Natural killer cell (primary cell): ENCODE data around the gene DDX60. TPM values are rescaled to one million over a fixed set of nuclear protein-coding genes. Genes with fewer than 3 reads are reported as not detected.

Experiments
- ATAC-seq, 3 donors: fragments of 150-1000 bp in 2 of 3; fragments of 200-7000 bp in 1 of 3; cut with Tn5 transposase; 1 replicate in 1 of 3; 2 replicates in 2 of 3; pipeline ENCODE4 v1.10.0; 2021; ENCODE audit warnings: mild to moderate bottlenecking in 2 of 3, moderate library complexity in 2 of 3
- DNase-seq, 2 donors: peaks; one replicate each; pipeline versions ENCODE4 v3.0.0 to v3.0.0-alpha.2; 2013 to 2021; ENCODE audit warnings: mixed read lengths in 1 of 2
- H3K27ac ChIP-seq: one replicate; pipeline ENCODE4 v1.5.1; 2013; ENCODE audit warnings: mild to moderate bottlenecking, low read length
- H3K27me3 ChIP-seq: one replicate; pipeline ENCODE4 v1.6.1; 2013; ENCODE audit warnings: low read length; ENCODE audit not compliant: control insufficient read depth, insufficient read depth
- H3K36me3 ChIP-seq: one replicate; pipeline ENCODE4 v1.6.1; 2013; ENCODE audit warnings: low read length; ENCODE audit not compliant: control insufficient read depth, insufficient read depth
- H3K4me1 ChIP-seq: one replicate; pipeline ENCODE4 v1.6.1; 2013; ENCODE audit warnings: low read length; ENCODE audit not compliant: control insufficient read depth, insufficient read depth
- H3K4me3 ChIP-seq: one replicate; pipeline ENCODE4 v1.5.1; 2013; ENCODE audit warnings: low read length
- H3K9me3 ChIP-seq: one replicate; pipeline ENCODE4 v1.6.1; 2013; ENCODE audit warnings: low read length; ENCODE audit not compliant: control insufficient read depth, insufficient read depth
- H3K27ac Mint-ChIP-seq, 2 donors: one replicate each; pipeline ENCODE4 v1.8.0; 2022; ENCODE audit warnings: mild to moderate bottlenecking in 2 of 2, mixed read lengths in 2 of 2, moderate library complexity in 1 of 2
- H3K27me3 Mint-ChIP-seq, 2 donors: one replicate each; pipeline ENCODE4 v1.8.0; 2022; ENCODE audit warnings: low read depth in 2 of 2, mixed read lengths in 2 of 2
- H3K36me3 Mint-ChIP-seq: one replicate; pipeline ENCODE4 v1.8.0; 2022; ENCODE audit warnings: mixed read lengths
- H3K4me1 Mint-ChIP-seq, 2 donors: one replicate each; pipeline ENCODE4 v1.8.0; 2022; ENCODE audit warnings: mixed read lengths in 2 of 2
- H3K4me3 Mint-ChIP-seq: one replicate; pipeline ENCODE4 v1.8.0; 2022; ENCODE audit warnings: mild to moderate bottlenecking, moderate library complexity, mixed read lengths
- H3K9me3 Mint-ChIP-seq, 2 donors: one replicate each; pipeline ENCODE4 v1.8.0; 2022; ENCODE audit warnings: mixed read lengths in 2 of 2
- WGBS: methylation state at CpG from one replicate; pipeline ENCODE4 v1.1.7; 2013; ENCODE audit warnings: missing lambda C conversion rate; ENCODE audit not compliant: insufficient coverage; 5-methylcytosine and 5-hydroxymethylcytosine counted together
- intact Hi-C: fragments of 100-400 bp; cut with micrococcal nuclease; formaldehyde crosslinking; loops from one replicate; pipeline ENCODE4 v1.14.2; 2022
- total RNA-seq, 4 donors: library from RNA; stranded (reverse); fragments of 120-200 nt in 1 of 4; gene quantifications; one replicate each; pipeline versions ENCODE4 v1.2.3 to v1.2.4, GENCODE V29; 2013 to 2022
- TF ChIP-seq, protein P1 (sequence below): fragments of 200-600 bp; IDR thresholded peaks from one replicate; pipeline ENCODE4 v1.8.0; 2022; ENCODE audit warnings: antibody characterized with exemption

Gene DDX60
- total RNA-seq, 3 donors from 2014 or later (not counting 1 experiment from before 2014, with no cell fraction given), result 29.4 to 37.2 (median 31.5) TPM

- peaks cover 34% of the 10 kb centered on the region for H3K36me3 Mint-ChIP-seq
- no peak overlapping the region for H3K27ac Mint-ChIP-seq
- TF ChIP-seq, protein P1, sequence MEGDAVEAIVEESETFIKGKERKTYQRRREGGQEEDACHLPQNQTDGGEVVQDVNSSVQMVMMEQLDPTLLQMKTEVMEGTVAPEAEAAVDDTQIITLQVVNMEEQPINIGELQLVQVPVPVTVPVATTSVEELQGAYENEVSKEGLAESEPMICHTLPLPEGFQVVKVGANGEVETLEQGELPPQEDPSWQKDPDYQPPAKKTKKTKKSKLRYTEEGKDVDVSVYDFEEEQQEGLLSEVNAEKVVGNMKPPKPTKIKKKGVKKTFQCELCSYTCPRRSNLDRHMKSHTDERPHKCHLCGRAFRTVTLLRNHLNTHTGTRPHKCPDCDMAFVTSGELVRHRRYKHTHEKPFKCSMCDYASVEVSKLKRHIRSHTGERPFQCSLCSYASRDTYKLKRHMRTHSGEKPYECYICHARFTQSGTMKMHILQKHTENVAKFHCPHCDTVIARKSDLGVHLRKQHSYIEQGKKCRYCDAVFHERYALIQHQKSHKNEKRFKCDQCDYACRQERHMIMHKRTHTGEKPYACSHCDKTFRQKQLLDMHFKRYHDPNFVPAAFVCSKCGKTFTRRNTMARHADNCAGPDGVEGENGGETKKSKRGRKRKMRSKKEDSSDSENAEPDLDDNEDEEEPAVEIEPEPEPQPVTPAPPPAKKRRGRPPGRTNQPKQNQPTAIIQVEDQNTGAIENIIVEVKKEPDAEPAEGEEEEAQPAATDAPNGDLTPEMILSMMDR, result no peak
- Histone ChIP-seq H3K4me1 (no peaks in the 10 kb centered on the region), H3K9me3 (no peaks in the 10 kb centered on the region), H3K4me3 (no peak overlapping the region), H3K27ac (no peak overlapping the region), H3K36me3 (peaks cover 38% of the 10 kb centered on the region), H3K27me3 (no peaks in the 10 kb centered on the region)
- no peak for ATAC-seq
- intact Hi-C loops, result no loop called here
- peaks cover 22 to 26% of the 10 kb centered on the region in 2 donors for H3K4me1 Mint-ChIP-seq
- H3K9me3 Mint-ChIP-seq, result peaks cover 0 to 2% of the 10 kb centered on the region in 2 donors
- WGBS, result 93% methylated on average over 2 of the region's 2 CpGs
- H3K27me3 Mint-ChIP-seq, result no peaks in the 10 kb centered on the region
- no peak for DNase-seq
- H3K4me3 Mint-ChIP-seq, result no peak overlapping the region
Observed at GRCh38 chr4:168361365-168362024, 42.9 kb upstream of the DDX60 start.

- WGBS, result 100% methylated on average over 1 of the region's 2 CpGs
- H3K4me3 Mint-ChIP-seq, result no peak overlapping the region
- peaks cover 0 to 2% of the 10 kb centered on the region in 2 donors for H3K9me3 Mint-ChIP-seq
- TF ChIP-seq, protein P1, result no peak
- H3K36me3 Mint-ChIP-seq, result peaks cover 36% of the 10 kb centered on the region
- Histone ChIP-seq H3K9me3 (no peaks in the 10 kb centered on the region), H3K36me3 (peaks cover 38% of the 10 kb centered on the region), H3K27me3 (no peaks in the 10 kb centered on the region), H3K27ac (no peak overlapping the region), H3K4me3 (no peak overlapping the region), H3K4me1 (no peaks in the 10 kb centered on the region)
- no peaks in the 10 kb centered on the region for H3K27me3 Mint-ChIP-seq
- ATAC-seq (no peak), DNase-seq (no peak)
- no peak overlapping the region for H3K27ac Mint-ChIP-seq
- peaks cover 20 to 22% of the 10 kb centered on the region in 2 donors for H3K4me1 Mint-ChIP-seq
- intact Hi-C loops, result no loop called here
Observed at GRCh38 chr4:168360271-168360670, 41.7 kb upstream of the DDX60 start.

DNA sequence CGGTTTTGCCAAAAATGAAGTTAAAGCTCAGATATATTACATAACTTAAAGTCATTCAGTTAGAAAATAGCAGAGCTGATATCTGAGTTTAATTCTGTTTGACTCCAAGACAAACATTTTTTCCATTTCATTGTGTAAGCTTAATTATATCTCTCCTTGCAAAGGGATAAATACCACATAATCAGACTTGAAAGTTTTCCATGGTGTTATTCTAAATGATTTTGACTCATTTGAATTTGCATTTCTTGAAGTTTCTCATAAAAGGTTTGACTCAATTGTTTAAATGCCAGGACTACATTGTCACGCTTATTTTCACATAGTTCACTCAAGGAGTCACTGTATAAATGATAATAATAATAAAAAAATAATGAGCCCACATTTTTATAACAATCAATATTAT, 39.4 kb upstream of the DDX60 start:
- intact Hi-C loops, result no loop called here
- peaks cover 38% of the 10 kb centered on the region for H3K36me3 ChIP-seq
- no peak overlapping the region for H3K27ac Mint-ChIP-seq
- no peak overlapping the region for H3K4me3 ChIP-seq
- no peak for DNase-seq
- H3K4me1 ChIP-seq, result no peaks in the 10 kb centered on the region
- no peaks in the 10 kb centered on the region for H3K27me3 ChIP-seq
- H3K4me3 Mint-ChIP-seq, result no peak overlapping the region
- TF ChIP-seq, protein P1, result no peak
- H3K4me1 Mint-ChIP-seq, result peaks cover 9 to 10% of the 10 kb centered on the region in 2 donors
- H3K27ac ChIP-seq, result no peak overlapping the region
- no peak for ATAC-seq
- peaks cover 0 to 2% of the 10 kb centered on the region in 2 donors for H3K9me3 Mint-ChIP-seq
- no peaks in the 10 kb centered on the region for H3K27me3 Mint-ChIP-seq
- peaks cover 6% of the 10 kb centered on the region for H3K9me3 ChIP-seq
- no CpG with 5 or more reads among the region's 2 CpGs for WGBS
- H3K36me3 Mint-ChIP-seq, result peaks cover 36% of the 10 kb centered on the region

DNA sequence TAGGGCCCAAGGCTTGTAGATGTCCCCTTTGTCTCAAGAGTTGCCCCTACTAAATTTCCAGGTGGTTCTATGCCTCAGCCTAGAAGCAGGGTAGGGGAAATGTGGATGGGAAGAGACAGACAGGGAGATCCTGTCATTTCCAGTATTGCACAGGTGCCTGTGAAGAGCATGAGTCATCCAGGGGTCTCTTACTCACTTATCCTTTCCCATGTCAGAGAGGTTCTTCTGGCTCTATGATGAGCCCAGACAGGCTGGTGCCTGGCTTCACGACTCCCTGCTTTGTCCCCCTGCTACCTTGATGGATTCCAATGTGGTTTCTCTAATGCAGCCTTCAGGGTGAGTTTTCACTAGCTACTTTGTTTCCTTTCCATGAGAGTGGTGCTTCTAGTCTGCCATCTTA, 35.2 kb upstream of the DDX60 start:
- Histone ChIP-seq H3K36me3 (peaks cover 11% of the 10 kb centered on the region), H3K27me3 (no peaks in the 10 kb centered on the region), H3K9me3 (peaks cover 8% of the 10 kb centered on the region), H3K27ac (no peak overlapping the region), H3K4me1 (no peaks in the 10 kb centered on the region), H3K4me3 (no peak overlapping the region)
- Mint-ChIP-seq H3K4me3 (no peak overlapping the region), H3K9me3 (peaks cover 15 to 16% of the 10 kb centered on the region in 2 donors), H3K4me1 (no peaks in the 10 kb centered on the region), H3K36me3 (peaks cover 45% of the 10 kb centered on the region), H3K27ac (no peak overlapping the region), H3K27me3 (no peaks in the 10 kb centered on the region)
- whole genome bisulfite sequencing, result 96% methylated on average over 1 of the region's 1 CpG
- intact Hi-C loops, result no loop called here
- TF ChIP-seq, protein P1, result no peak
- DNase-seq (no peak), ATAC-seq (no peak)
